ENCODE results near the gene NXNL2. TPM values are rescaled to one million over a fixed set of nuclear protein-coding genes. Genes with fewer than 3 reads are reported as not detected.
A peak's percentile ranks its signal among the peaks of the same experiment; 100 is the strongest.

The NXNL2 gene
- total RNA-seq, 1 experiment from 2014 or later: 0.66 TPM

- Histone ChIP-seq H3K4me2 (ENCODE audit: low read length) (peak overlapping the region; percentile 89), H3K36me3 (ENCODE audit: low read depth, low read length) (no peaks in the 10 kb centered on the region), H3K9ac (ENCODE audit: low read length) (peak overlapping the region; percentile 27), H3K79me2 (ENCODE audit: low read length) (peaks cover 28% of the 10 kb centered on the region), H3K9me3 (ENCODE audit: low read length) (no peaks in the 10 kb centered on the region), H2AFZ (ENCODE audit: low read length) (peak overlapping the region; percentile 81), H3K27me3 (ENCODE audit: low read length) (no peaks in the 10 kb centered on the region), H3K4me3 (ENCODE audit: low read length) (peak overlapping the region; percentile 75), H3K4me1 (ENCODE audit: insufficient read depth, low read length) (peaks cover 14% of the 10 kb centered on the region), H3K9me2 (replicated peaks; ENCODE audit: low read length) (no peaks in the 10 kb centered on the region), H3F3A (ENCODE audit: low read length, unreplicated experiment) (no peaks in the 10 kb centered on the region), H4K20me1 (ENCODE audit: low read length) (no peaks in the 10 kb centered on the region), H3K27ac (ENCODE audit: low read length) (no peak overlapping the region)
- no peak for TF ChIP-seq EZH2phosphoT487 (IDR thresholded peaks at IDR 0.05; ENCODE audit: borderline replicate concordance, low read length)
- TF ChIP-seq EZH2 (IDR thresholded peaks at IDR 0.05; ENCODE audit: low read length, unreplicated experiment): no peak
- no peak for TF ChIP-seq CTCF (conservative IDR thresholded peaks at IDR 0.05; ENCODE audit: low read depth, low read length)
- DNase-seq (no peak), ATAC-seq (peak; percentile 15)
- ChIA-PET CTCF (interaction anchor here (0.6 kb wide), 3 partner anchors 132 to 214 kb away, joined by 4 to 6 read pairs (median 4); no protein-coding TSS in a partner anchor), POLR2A (ENCODE audit: unreplicated experiment) (interaction anchor here (0.6 kb wide), 2 partner anchors 148 to 260 kb away, joined by 10 to 26 read pairs; no protein-coding TSS in a partner anchor)
- no TSS peak for BruUV-seq (replicated peaks)
- intact Hi-C loops (cut with micrococcal nuclease): loop anchor here (10.0 kb wide), 1 partner anchor 779 kb away; the partner anchor contains the start of genes CKS2 and SECISBP2
Measured at GRCh38 chr9:88535226-88536022, 446 bp downstream of the NXNL2 start.

- no peaks in the 10 kb centered on the region for H3F3A ChIP-seq (ENCODE audit: low read length, unreplicated experiment)
- H4K20me1 ChIP-seq (ENCODE audit: low read length): no peaks in the 10 kb centered on the region
- ChIA-PET POLR2A (ENCODE audit: unreplicated experiment) (interaction anchor here (0.6 kb wide), 1 partner anchor 274 kb away, joined by 3 read pairs; no protein-coding TSS in a partner anchor), CTCF (no interaction called here)
- no TSS peak for BruUV-seq (replicated peaks)
- peaks cover 8% of the 10 kb centered on the region; the same call in 1 of the 2 replicates for H3K4me1 ChIP-seq (ENCODE audit: insufficient read depth, low read length)
- H3K4me3 ChIP-seq (ENCODE audit: low read length): peak overlapping the region; percentile 75; the same call in 1 of the 2 replicates
- H3K79me2 ChIP-seq (ENCODE audit: low read length): peaks cover 27% of the 10 kb centered on the region
- H3K9ac ChIP-seq (ENCODE audit: low read length): no peak overlapping the region
- H3K27me3 ChIP-seq (ENCODE audit: low read length): no peaks in the 10 kb centered on the region
- H3K4me2 ChIP-seq (ENCODE audit: low read length): peak overlapping the region; percentile 89
- intact Hi-C loops (cut with micrococcal nuclease): loop anchor here (10.0 kb wide), 1 partner anchor 779 kb away; the partner anchor contains the start of genes CKS2 and SECISBP2
- H3K27ac ChIP-seq (ENCODE audit: low read length): no peak overlapping the region
- no peaks in the 10 kb centered on the region for H3K9me3 ChIP-seq (ENCODE audit: low read length)
- H3K9me2 ChIP-seq (replicated peaks; ENCODE audit: low read length): no peaks in the 10 kb centered on the region
- ATAC-seq (no peak), DNase-seq (no peak)
- H2AFZ ChIP-seq (ENCODE audit: low read length): no peak overlapping the region
- H3K36me3 ChIP-seq (ENCODE audit: low read depth, low read length): no peaks in the 10 kb centered on the region
- TF ChIP-seq EZH2 (IDR thresholded peaks at IDR 0.05; ENCODE audit: low read length, unreplicated experiment): no peak
- no peak for TF ChIP-seq CTCF (conservative IDR thresholded peaks at IDR 0.05; ENCODE audit: low read depth, low read length)
- no peak for TF ChIP-seq EZH2phosphoT487 (IDR thresholded peaks at IDR 0.05; ENCODE audit: borderline replicate concordance, low read length)
Measured at GRCh38 chr9:88536023-88536324, 996 bp downstream of the NXNL2 start.
